Measurements from ENCODE around the gene CHRNA5. TPM values are rescaled to one million over a fixed set of nuclear protein-coding genes. Genes with fewer than 3 reads are reported as not detected.
"Not testable (repeated sequence)": the region's sequence is repeated elsewhere in the genome, so short reads cannot be mapped to it uniquely, and the experiment has no call there.

CHRNA5 gene
- total RNA-seq, 1 donor from 2014 or later, result 3.8 TPM

- intact Hi-C loops (cut with micrococcal nuclease), result no loop called here
Measured at GRCh38 chr15:78564743-78565096, 600 bp upstream of the CHRNA5 start.

- intact Hi-C loops (cut with micrococcal nuclease), result loop anchor here (1.0 kb wide), 1 partner anchor 25 kb away; no protein-coding TSS in a partner anchor
Measured at GRCh38 chr15:78565951-78566774, 843 bp downstream of the CHRNA5 start.

DNA sequence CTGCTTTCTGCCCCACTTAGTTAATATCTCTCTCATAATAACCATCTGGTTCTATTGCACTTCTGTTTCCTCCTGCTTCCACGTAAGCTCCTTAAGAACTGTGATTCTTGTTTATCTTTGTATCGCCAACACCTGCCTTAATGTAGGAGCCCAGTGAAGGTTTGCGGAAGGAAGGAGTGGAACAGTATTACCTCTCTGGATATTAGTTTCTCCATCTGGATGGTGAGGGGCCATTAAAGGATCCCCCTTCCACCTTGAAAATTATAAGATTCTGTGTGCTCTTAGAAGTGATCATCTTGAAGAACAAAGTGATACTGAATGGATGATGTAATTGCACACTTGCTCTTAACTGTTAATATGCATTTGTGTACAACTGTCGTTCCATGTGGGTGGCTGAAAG, 2.2 kb downstream of the CHRNA5 start:
- intact Hi-C loops (cut with micrococcal nuclease), result no loop called here

DNA sequence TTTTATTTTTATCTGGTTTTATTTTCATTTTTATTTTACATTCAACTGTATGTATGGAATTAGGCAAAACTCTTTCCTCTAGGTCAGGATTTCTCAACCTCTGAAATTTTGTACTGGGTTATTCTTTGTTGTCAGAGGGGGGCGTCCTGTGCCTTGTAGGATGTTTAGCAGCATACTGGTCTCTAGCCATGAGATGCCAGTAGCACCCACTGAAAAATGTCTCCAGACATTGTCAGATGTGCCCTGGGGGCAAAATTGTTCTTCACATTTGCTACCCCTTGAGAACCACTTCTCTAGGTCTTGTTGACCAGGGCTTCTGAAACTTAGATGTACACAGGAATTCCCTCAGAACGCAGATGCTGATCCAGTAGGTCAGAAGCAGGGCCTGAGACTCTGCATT, 5.4 kb downstream of the CHRNA5 start:
- intact Hi-C loops (cut with micrococcal nuclease), result no loop called here

GRCh38 chr15:78571382-78571781, 6.1 kb downstream of the CHRNA5 start:
- intact Hi-C loops (cut with micrococcal nuclease), result no loop called here

DNA sequence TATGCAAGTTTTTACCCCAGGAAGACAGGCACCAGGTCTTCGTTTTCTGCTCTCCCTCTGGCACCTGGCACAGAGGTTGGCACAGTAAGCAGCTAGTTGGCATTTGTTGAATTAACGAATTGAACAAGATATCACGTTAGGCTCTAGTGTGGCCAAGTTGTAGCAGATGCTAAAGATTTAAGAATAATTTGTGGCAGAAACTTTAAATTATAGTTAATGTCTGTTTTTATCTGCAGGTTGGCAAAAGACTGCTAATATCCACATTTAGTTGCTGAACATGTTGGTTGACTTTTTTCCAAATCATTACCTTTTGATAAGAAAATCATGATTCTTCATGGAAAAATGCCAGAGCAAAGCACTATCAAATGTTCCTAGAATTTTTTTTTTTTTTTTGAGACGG, 8.1 kb downstream of the CHRNA5 start:
- intact Hi-C loops (cut with micrococcal nuclease), result no loop called here

DNA sequence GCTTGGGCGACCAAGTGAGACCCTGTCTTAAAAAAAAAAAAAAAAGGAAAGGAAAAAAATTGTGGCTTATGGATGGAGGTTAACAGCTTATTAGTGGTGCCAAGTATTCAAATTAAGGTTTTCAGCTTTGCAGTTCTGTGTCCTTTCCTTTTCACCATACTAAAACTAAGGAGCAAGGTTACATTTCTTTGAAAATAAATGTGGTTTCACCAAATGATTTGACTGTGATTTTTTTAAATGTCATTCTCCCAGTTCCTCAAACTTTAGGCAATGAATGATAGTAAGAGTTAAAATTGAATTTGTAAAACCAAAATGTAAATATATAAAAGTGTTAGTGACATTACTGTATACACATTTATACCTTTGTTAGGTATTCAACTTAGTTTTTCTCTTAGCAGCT, 9.6 kb downstream of the CHRNA5 start:
- intact Hi-C loops (cut with micrococcal nuclease), result no loop called here

DNA sequence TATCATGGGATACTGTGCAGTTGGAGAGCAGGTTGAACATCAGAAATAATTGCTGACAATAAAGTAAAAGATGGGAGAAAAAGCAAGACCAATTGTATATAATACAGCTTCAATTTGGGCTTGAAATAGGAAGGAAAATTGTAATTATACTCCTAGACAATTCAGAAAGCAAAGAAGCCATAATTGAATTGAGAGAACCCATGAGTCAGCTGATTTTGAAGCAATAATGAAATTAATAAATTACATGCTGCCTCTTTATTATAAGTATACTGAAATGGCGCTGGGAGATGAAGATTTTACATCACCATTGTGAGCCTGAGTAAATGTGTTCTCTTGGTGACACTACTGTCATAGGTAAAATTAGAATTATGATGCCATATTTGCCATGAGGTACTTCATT, 32.3 kb downstream of the CHRNA5 start:
- intact Hi-C loops (cut with micrococcal nuclease), result no loop called here

DNA sequence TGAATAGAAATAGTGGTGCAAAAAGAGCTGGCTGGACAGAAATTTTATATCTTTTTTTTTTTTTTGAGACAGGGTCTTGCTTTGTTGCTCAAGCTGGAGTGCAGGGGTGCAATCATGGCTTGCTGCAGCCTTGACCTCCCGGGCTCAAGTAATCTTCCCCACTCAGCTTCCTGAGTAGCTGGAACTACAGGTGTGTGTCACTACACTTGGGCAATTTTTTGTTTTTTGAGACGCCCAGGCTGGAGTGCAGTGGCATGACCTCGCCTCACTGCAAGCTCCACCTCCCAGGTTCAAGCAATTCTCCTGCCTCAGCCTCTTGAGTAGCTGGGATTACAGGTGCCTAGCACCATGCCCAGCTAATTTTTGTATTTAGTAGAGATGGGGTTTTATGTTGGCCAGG, 33.0 kb downstream of the CHRNA5 start:
- intact Hi-C loops (cut with micrococcal nuclease), result no loop called here

DNA sequence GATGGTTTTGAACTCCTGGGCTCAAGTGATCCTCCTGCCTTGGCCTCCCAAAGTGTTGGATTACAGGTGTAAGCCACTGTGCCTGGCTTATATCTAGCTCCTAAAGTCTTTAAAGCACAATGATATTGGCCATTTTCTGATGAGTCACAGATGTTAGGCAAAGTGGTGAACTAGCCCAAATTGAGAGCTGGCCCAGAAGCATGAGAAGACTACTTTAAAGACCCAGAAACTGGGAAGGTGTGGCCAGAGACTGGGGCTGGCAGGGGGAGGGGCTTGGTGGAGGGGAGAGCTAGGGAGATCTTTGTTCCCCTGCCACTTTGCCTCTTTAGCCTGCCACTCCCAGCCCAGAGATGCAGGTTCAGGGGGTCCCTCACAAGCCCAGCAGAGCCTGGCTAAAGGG, 33.9 kb downstream of the CHRNA5 start:
- intact Hi-C loops (cut with micrococcal nuclease), result no loop called here

- intact Hi-C loops (cut with micrococcal nuclease), result no loop called here
Measured at GRCh38 chr15:78603467-78603866, 38.1 kb downstream of the CHRNA5 start.

GRCh38 chr15:78604420-78604819, 39.1 kb downstream of the CHRNA5 start:
- intact Hi-C loops (cut with micrococcal nuclease), result no loop called here

DNA sequence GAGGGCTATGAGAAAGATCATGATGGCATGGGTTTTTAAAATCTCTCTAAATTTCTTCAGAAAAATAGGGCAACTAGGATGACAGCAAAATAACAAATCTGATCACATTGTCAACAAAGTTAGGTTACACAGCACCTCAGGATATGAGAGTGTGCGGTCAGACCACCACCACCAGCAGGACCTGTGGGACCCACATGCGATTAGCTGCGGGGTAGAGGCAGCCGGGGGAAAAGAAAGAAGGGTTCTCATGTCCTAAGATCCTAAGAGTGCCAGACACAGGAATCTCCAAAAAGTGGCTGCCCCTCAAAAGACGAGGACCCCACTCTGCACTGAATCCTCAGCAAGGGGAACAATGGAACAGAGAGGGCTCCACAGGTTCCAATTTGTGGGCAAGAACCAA, 39.9 kb downstream of the CHRNA5 start:
- intact Hi-C loops (cut with micrococcal nuclease), result no loop called here

DNA sequence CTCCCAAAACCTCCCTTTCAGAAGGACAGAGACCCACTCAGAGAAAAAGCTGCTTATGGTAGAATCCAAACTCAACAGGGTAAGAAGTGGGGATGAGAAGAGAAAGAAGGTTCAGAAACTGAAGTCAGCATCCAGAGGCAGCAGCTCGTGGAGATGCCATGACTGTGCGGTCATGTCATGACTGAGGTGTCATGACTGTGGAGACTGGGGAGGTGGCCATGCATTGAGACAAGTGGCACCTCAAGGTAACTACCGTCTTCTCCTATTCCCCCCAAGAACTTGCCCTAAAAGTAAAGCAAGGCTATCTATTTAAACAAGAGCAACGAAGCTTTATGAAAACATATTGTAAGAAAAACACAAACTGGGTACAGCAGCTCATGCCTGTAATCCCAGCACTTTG, 40.4 kb downstream of the CHRNA5 start:
- intact Hi-C loops (cut with micrococcal nuclease), result no loop called here

GRCh38 chr15:78609551-78609950, 44.2 kb downstream of the CHRNA5 start:
- intact Hi-C loops (cut with micrococcal nuclease), result not testable (repeated sequence)

DNA sequence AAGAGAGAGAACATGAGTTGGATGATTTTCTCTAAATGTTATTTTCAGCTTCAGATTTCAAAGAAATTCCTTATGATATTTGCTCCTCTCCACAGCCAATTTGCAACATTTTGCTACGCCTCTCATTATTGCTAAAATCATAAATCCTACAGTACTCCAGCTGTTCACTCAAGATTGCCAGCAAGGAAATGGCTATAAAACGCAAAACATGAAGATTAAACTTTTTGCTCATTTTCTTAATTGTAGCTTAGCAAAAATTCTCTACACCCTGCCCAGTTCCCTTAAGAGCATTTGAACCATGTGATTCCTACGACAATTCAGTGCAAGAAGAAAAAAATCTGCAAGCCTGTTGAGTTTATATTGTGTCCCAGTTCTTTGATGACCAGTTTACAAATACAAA, 48.7 kb downstream of the CHRNA5 start:
- intact Hi-C loops (cut with micrococcal nuclease), result no loop called here

DNA sequence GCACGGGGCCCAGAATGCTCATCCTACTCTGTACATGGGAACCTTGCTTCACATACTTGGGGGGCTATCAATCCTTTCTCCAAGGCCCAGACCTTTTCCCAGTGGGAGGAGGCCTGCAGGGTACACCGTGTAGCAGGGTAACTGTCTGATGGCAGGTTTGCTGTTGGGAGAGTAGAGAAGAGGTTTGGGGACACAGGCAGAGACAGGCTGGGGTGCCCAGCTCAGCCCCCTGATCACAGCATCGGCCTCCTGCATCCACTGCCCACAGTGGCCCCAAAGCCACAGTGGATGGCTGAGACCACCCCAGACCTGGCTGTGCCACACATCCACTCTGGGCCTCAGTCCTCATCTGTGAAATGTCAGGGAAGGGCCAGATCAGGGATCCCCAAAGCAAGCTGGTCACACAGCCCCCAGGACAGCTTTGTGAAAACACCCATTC, 49.9 kb downstream of the CHRNA5 start:
- intact Hi-C loops (cut with micrococcal nuclease), result no loop called here

DNA sequence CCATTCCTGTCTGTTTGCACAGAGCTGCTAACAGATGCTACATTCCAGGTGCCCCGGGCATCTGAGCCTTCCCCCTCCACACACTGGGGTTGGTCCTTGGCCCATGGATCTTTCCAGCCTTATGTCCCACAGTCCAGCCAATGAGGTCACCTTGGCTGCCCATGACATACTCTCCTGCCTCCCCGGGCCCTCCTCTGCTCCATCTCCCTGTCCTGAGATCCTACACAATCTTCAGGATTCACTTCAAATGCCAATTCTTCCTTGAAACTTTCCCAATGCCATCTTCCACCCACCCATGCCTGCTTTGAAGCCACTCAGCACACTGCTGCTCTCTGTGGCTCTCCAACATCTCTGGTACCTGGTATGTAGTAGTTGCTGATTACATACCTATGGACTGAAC, 51.2 kb downstream of the CHRNA5 start:
- intact Hi-C loops (cut with micrococcal nuclease), result no loop called here

GRCh38 chr15:78617076-78617475, 51.8 kb downstream of the CHRNA5 start:
- intact Hi-C loops (cut with micrococcal nuclease), result no loop called here

DNA sequence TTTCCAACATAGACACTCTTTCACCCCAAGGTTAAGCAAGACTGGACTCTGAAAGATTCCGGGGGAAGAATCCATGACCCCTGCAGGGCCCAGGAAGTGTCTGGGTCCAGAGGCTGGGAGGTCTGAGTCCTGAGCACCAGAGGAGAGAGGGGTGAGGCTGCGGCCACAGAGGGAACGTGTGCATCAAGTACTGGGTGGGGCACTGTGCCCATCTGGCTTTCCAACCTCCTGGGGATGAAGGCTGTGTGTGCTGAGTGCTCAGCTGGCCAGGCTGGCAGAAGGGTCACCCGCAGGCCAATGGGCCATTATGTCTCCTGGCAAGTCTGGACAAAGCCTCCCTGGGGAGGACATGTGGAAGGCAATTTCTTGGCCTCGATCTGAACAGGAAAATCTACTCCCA, 52.2 kb downstream of the CHRNA5 start:
- intact Hi-C loops (cut with micrococcal nuclease), result no loop called here

DNA sequence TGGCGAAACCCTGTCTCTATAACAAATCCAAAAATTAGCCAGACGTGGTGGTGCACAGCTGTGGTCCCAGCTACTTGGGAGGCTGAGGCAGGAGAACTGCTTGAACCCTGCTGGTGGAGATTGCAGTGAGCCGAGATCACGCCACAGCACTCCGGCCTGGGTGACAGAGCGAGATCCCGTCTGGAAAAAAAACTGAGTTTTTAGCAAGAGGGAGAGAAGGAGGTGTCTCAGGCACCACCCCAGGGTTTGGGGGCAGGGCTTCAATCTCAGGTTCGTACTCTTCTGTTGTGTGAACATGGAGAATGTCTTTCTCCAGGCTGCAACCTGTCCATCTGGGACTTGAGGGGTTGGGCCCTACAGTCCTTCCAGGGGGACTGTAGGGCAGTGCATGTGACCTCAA, 52.7 kb downstream of the CHRNA5 start:
- intact Hi-C loops (cut with micrococcal nuclease), result loop anchor here (1.0 kb wide), 2 partner anchors 91 to 133 kb away; no protein-coding TSS in a partner anchor

- intact Hi-C loops (cut with micrococcal nuclease), result loop anchor here (1.0 kb wide), 2 partner anchors 91 to 133 kb away; no protein-coding TSS in a partner anchor
Measured at GRCh38 chr15:78618490-78618934, 53.2 kb downstream of the CHRNA5 start.

All from T-helper 2 cell treated with Interferon-gamma antibody and Interleukin-4, amounts not matched to agents 100 ng/mL and 5 ng/mL, for 36 hours (primary cell).